CD4-positive, alpha-beta memory T cell (primary cell): ENCODE results near the gene WNT11. TPM values are rescaled to one million over a fixed set of nuclear protein-coding genes. Genes with fewer than 3 reads are reported as not detected.
"Not testable (repeated sequence)": the region's sequence is repeated elsewhere in the genome, so short reads cannot be mapped to it uniquely, and the experiment has no call there.

ENCODE experiments used
- CTCF ChIA-PET: fragments of 350-600 bp; sonication (Branson Sonifier 250); formaldehyde crosslinking; loops from one replicate; lab custom pipeline; 2021; ENCODE audit warnings: inconsistent platforms; ENCODE audit not compliant: partially characterized antibody; lab: Charles Lee
- POLR2A ChIA-PET: fragments of 350-600 bp; sonication (Branson Sonifier 250); formaldehyde crosslinking; loops from one replicate; lab custom pipeline; 2021; ENCODE audit not compliant: partially characterized antibody; lab: Charles Lee
- DNase-seq, 5 donors: peaks; one replicate each; pipeline versions ENCODE4 v3.0.0 to v3.0.0-alpha.2; 2020 to 2022; ENCODE audit warnings: mixed read lengths in 1 of 5
- H3K27ac ChIP-seq: one replicate; pipeline ENCODE4 v1.7.0; 2013; ENCODE audit warnings: low read depth, low read length
- H3K27me3 ChIP-seq: 2 replicates; pipeline ENCODE4 v1.7.0; 2013; ENCODE audit warnings: mild to moderate bottlenecking, low read length, moderate library complexity; ENCODE audit not compliant: insufficient read depth
- H3K36me3 ChIP-seq: 2 replicates; pipeline ENCODE4 v1.7.0; 2013; ENCODE audit warnings: mild to moderate bottlenecking, low read length, moderate library complexity; ENCODE audit not compliant: insufficient read depth
- H3K4me1 ChIP-seq: 2 replicates; pipeline ENCODE4 v1.7.0; 2013; ENCODE audit warnings: mild to moderate bottlenecking, low read length, moderate library complexity; ENCODE audit not compliant: insufficient read depth
- H3K4me3 ChIP-seq, 2 donors: one replicate each; pipeline ENCODE4 v1.7.0; 2013; ENCODE audit warnings: low read length in 2 of 2, mild to moderate bottlenecking in 1 of 2
- H3K9me3 ChIP-seq, 2 donors: one replicate each; pipeline ENCODE4 v1.7.0; 2013; ENCODE audit warnings: low read length in 2 of 2, control low read depth in 1 of 2; ENCODE audit not compliant: control insufficient read depth in 1 of 2
- H3K27ac Mint-ChIP-seq, 7 donors: one replicate each; pipeline ENCODE4 v1.8.0; 2020 to 2021; ENCODE audit warnings: mixed read lengths in 7 of 7, mild to moderate bottlenecking in 6 of 7, inconsistent platforms in 3 of 7, moderate library complexity in 3 of 7
- H3K27me3 Mint-ChIP-seq, 2 donors: one replicate each; pipeline ENCODE4 v1.8.0; 2020 to 2021; ENCODE audit warnings: mixed read lengths in 2 of 2
- H3K36me3 Mint-ChIP-seq, 2 donors: one replicate each; pipeline ENCODE4 v1.8.0; 2020 to 2021; ENCODE audit warnings: mixed read lengths in 2 of 2, inconsistent platforms in 1 of 2, mild to moderate bottlenecking in 1 of 2
- H3K4me1 Mint-ChIP-seq, 4 donors: one replicate each; pipeline ENCODE4 v1.8.0; 2020 to 2021; ENCODE audit warnings: mixed read lengths in 4 of 4, mild to moderate bottlenecking in 1 of 4
- H3K4me3 Mint-ChIP-seq, 8 donors: one replicate each; pipeline ENCODE4 v1.8.0; 2020 to 2021; ENCODE audit warnings: mixed read lengths in 8 of 8, mild to moderate bottlenecking in 7 of 8, moderate library complexity in 6 of 8, inconsistent platforms in 3 of 8
- H3K9me3 Mint-ChIP-seq, 8 donors: one replicate each; pipeline ENCODE4 v1.8.0; 2020 to 2021; ENCODE audit warnings: mixed read lengths in 8 of 8, mild to moderate bottlenecking in 5 of 8, inconsistent platforms in 3 of 8, moderate library complexity in 1 of 8
- intact Hi-C: fragments of 100-400 bp; cut with micrococcal nuclease; formaldehyde crosslinking; loops from one replicate; pipeline ENCODE4 v1.15.1; 2023
- polyA plus RNA-seq, 2 donors: library from polyadenylated mRNA; unstranded; fragments of 300-500 nt; fragmentation: Illumina TruSeq; gene quantifications; one replicate each; pipeline ENCODE4 v1.2.3, GENCODE V29; 2021
- total RNA-seq, 2 experiments: library from RNA; stranded (reverse); gene quantifications; one replicate each; pipeline ENCODE4 v1.2.3, GENCODE V29; 2021

WNT11 gene
- total and polyA plus RNA-seq, 4 experiments from 2014 or later: 0.16 to 0.93 TPM; not detected in 2

DNA sequence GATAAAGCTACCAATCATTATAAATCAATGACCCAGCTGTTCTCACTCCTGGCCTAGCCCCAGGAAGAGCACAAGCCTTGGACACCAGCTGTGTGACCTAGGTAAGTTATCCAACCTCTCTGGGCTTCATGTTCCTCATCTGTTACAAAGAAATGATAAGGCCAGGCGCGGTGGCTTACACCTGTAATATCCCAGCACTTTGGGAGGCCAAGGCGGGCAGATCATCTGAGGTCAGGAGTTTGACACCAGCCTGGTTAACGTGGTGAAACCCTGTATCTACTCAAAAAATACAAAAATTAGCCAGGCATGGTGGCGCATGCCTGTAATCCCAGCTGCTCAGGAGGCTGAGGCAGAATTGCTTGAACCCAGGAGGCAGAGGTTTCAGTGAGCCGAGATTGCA, 7.6 kb downstream of the WNT11 start:
- CTCF ChIA-PET: interaction anchor here (3.9 kb wide), 1 partner anchor 9 kb away, joined by 13 read pairs; no protein-coding TSS in a partner anchor
- H3K4me1 ChIP-seq, H3K27me3 Mint-ChIP-seq, H3K27ac ChIP-seq, H3K4me3 Mint-ChIP-seq, H3K27me3 ChIP-seq, H3K9me3 Mint-ChIP-seq, H3K36me3 ChIP-seq, H3K27ac Mint-ChIP-seq, H3K9me3 ChIP-seq, intact Hi-C loops, H3K36me3 Mint-ChIP-seq, H3K4me1 Mint-ChIP-seq, DNase-seq, POLR2A ChIA-PET, H3K4me3 ChIP-seq: not testable (repeated sequence)

DNA sequence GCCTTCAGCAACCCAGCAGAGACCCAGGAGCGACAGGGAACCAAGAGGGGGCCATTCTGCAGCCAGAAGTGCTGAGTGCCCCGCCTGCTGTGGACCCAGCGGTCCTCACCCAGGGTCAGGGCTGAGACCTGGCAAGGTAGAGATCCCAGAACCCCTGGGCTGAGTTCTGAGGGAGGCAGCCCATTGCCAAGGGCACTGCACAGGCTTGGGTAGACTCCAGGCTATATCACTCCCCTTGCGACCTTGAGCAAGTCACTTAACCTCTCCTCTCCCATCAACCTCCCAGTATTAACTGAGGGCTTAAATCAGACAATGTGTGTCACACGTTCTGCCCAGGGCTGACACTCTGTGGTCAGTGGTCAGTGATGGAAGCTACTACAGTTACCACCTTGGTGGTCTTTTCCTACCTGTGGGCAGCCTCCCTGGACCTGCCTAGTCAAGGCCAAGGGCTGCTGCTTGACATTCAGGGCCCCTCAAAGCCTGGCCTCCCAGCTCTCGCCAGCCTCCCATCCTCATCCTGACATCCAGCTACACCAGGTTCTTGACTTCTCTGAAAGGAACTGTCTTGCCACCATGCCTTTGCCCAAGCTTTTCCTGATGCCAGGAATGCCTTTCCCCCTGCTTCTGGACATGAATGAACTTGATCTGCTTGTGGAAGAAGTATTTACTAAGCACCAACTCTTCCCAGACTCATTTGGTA, 8.2 kb downstream of the WNT11 start:
- no peaks in the 10 kb centered on the region for H3K36me3 Mint-ChIP-seq
- no peaks in the 10 kb centered on the region for H3K9me3 ChIP-seq
- no peaks in the 10 kb centered on the region for H3K27me3 Mint-ChIP-seq
- no peaks in the 10 kb centered on the region for H3K9me3 Mint-ChIP-seq
- no peak overlapping the region for H3K27ac ChIP-seq
- H3K36me3 ChIP-seq: no peaks in the 10 kb centered on the region
- H3K4me1 Mint-ChIP-seq: no peaks in the 10 kb centered on the region
- intact Hi-C loops: no loop called here
- no peak for DNase-seq
- H3K4me1 ChIP-seq: no peaks in the 10 kb centered on the region
- peak overlapping the region in 1 of 7 donors; percentile 64 for H3K27ac Mint-ChIP-seq
- H3K27me3 ChIP-seq: no peaks in the 10 kb centered on the region
- no peak overlapping the region for H3K4me3 Mint-ChIP-seq
- no peak overlapping the region for H3K4me3 ChIP-seq
- ChIA-PET POLR2A (no interaction called here), CTCF (interaction anchor here (3.9 kb wide), 1 partner anchor 10 kb away, joined by 13 read pairs; no protein-coding TSS in a partner anchor)

DNA sequence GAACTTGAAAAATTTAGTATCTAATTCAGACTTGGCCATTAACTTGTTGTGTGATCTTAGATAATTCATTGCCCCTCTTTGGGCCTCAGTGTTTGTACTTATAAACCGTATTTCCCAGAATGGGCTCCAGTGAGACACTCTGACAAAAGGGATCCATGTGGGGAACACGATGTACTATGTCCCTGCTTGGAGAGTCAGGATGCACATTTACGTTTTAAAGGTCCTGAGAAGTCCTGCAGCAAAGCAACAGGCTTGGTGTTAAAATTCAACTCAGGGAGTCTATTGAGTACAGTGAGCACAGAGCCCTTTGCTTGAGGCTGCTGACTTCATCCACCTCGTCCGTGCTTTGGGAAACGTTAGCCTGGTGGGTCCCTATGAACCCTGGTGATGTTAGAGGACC, 9.0 kb downstream of the WNT11 start:
- Histone ChIP-seq H3K4me3 (no peak overlapping the region), H3K9me3 (no peaks in the 10 kb centered on the region), H3K36me3 (no peaks in the 10 kb centered on the region), H3K27ac (no peak overlapping the region), H3K4me1 (no peaks in the 10 kb centered on the region), H3K27me3 (no peaks in the 10 kb centered on the region)
- CTCF ChIA-PET: interaction anchor here (1.0 to 3.9 kb wide), 2 partner anchors 11 to 122 kb away, joined by 3 to 13 read pairs; no protein-coding TSS in a partner anchor
- no peak for DNase-seq
- no peak overlapping the region for H3K4me3 Mint-ChIP-seq
- H3K27ac Mint-ChIP-seq: no peak overlapping the region
- intact Hi-C loops: no loop called here
- POLR2A ChIA-PET: no interaction called here
- no peaks in the 10 kb centered on the region for H3K27me3 Mint-ChIP-seq
- no peaks in the 10 kb centered on the region for H3K9me3 Mint-ChIP-seq
- no peaks in the 10 kb centered on the region for H3K36me3 Mint-ChIP-seq
- no peaks in the 10 kb centered on the region for H3K4me1 Mint-ChIP-seq

DNA sequence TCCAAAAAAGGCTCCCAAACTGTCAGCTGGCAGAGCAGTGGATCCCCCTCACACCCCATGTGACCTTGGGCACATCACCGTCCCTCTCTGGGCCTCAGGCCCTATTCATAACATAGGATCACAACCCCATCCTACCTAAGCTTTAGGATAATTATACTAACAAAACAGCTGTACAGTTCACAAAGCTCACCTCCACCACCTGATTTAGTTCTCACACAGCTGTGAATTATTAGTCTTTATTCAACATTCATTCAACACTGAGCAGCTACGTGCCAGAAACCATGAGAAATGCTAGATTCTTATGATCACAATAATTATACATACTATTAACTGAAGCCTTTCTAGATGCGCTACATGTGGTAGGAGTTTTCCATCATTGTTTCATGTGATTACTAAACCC, 9.5 kb downstream of the WNT11 start:
- no peak overlapping the region for H3K27ac ChIP-seq
- DNase-seq: no peak
- Mint-ChIP-seq H3K27me3 (no peaks in the 10 kb centered on the region), H3K4me3 (no peak overlapping the region), H3K36me3 (no peaks in the 10 kb centered on the region), H3K9me3 (no peaks in the 10 kb centered on the region), H3K4me1 (no peaks in the 10 kb centered on the region), H3K27ac (no peak overlapping the region)
- H3K4me3 ChIP-seq: no peak overlapping the region
- H3K27me3 ChIP-seq: no peaks in the 10 kb centered on the region
- POLR2A ChIA-PET: no interaction called here
- no peaks in the 10 kb centered on the region for H3K4me1 ChIP-seq
- no peaks in the 10 kb centered on the region for H3K36me3 ChIP-seq
- CTCF ChIA-PET: interaction anchor here (1.0 to 3.9 kb wide), 2 partner anchors 11 to 122 kb away, joined by 3 to 13 read pairs; no protein-coding TSS in a partner anchor
- intact Hi-C loops: no loop called here
- no peaks in the 10 kb centered on the region for H3K9me3 ChIP-seq

DNA sequence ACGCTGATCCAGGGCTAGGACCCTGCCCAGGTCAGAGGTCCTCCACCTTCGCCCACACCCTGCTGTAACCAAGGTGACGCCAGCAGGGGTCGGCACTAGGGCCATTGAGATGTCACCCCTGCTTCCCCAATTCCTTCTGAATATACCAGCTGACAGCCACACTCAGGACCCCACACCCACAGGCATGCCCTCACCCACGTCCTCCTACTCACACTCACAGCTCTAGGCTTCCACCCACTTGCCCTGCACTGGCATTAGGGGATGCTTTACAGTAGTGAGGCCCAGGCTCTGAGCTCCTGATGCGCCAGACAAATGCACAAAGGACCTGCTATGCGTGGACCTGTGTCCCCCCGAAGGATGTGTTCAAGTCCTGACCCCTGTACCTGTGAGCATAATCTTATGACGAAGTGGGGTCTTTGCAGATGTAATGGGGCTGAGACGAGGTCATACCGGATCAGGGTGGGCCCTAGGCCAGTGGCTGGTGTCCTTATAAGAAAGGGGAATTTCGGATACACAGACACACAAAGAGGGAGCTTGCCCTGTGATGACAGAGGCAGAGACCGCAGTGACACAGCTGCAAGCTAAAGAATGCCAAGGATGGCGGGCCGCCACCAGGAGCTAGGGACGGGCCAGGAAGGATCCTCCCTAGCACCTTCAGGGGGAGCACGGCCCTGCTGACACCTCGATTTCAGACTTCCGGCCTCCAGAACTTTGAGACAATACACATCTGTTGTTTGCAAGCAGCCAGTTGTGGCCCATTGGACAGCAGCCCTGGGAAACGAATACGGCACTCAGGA, 11.2 kb downstream of the WNT11 start:
- H3K27me3 Mint-ChIP-seq: no peaks in the 10 kb centered on the region
- H3K4me3 ChIP-seq: no peak overlapping the region
- H3K4me1 Mint-ChIP-seq: no peaks in the 10 kb centered on the region
- H3K9me3 Mint-ChIP-seq: no peaks in the 10 kb centered on the region
- H3K36me3 ChIP-seq: no peaks in the 10 kb centered on the region
- no peaks in the 10 kb centered on the region for H3K27me3 ChIP-seq
- peak in 1 of 5 donors; percentile 20 for DNase-seq
- H3K9me3 ChIP-seq: no peaks in the 10 kb centered on the region
- no peaks in the 10 kb centered on the region for H3K4me1 ChIP-seq
- no peak overlapping the region for H3K27ac ChIP-seq
- POLR2A ChIA-PET: no interaction called here
- CTCF ChIA-PET: interaction anchor here (2.3 kb wide), 1 partner anchor 14 kb away, joined by 10 read pairs; no protein-coding TSS in a partner anchor
- H3K36me3 Mint-ChIP-seq: no peaks in the 10 kb centered on the region
- no peak overlapping the region for H3K27ac Mint-ChIP-seq
- intact Hi-C loops: no loop called here
- H3K4me3 Mint-ChIP-seq: no peak overlapping the region

DNA sequence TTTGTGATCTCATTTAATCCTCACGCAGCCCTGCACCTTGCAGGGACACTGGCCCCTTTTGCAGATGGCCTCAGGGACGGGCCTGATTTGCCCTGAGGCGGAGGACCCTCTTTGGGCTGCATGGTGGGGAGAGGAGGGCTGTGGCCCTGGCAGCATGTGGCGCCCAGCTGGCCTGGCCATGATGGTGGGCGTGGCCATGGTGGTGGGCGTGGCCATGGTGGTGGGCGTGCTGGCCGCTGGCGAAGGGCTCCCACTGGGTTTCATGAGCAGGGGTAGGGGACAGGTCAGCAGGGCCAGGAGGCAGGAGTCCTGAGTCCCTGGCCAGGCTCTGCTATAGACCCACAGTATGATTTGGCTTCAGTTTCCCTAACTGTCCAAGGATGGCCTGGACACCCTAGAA, 13.1 kb downstream of the WNT11 start:
- no peaks in the 10 kb centered on the region for H3K4me1 Mint-ChIP-seq

DNA sequence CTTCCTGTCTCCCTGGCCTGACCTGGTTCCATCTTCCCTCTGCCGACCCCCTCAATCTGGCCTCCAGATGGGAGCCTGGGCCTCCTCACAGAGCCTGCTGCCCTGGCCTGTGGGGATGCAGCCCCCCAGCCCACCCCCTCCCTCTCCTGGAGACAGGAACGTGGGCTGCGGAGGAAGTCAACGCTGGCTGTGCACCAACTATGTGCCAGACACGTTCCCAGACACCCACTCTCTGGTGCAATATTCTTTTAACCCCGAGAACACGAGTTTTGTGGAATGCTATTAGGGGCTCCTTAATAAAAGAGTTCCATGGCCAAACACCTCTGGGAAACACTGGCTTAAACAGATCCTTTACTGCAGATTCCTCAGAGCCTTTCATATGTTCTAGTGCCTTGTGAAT, 15.9 kb downstream of the WNT11 start:
- Mint-ChIP-seq H3K27me3 (no peaks in the 10 kb centered on the region), H3K9me3 (no peaks in the 10 kb centered on the region), H3K36me3 (no peaks in the 10 kb centered on the region), H3K4me1 (no peaks in the 10 kb centered on the region), H3K27ac (no peak overlapping the region), H3K4me3 (no peak overlapping the region)
- Histone ChIP-seq H3K27me3 (no peaks in the 10 kb centered on the region), H3K27ac (no peak overlapping the region), H3K4me1 (no peaks in the 10 kb centered on the region), H3K36me3 (no peaks in the 10 kb centered on the region), H3K9me3 (no peaks in the 10 kb centered on the region), H3K4me3 (no peak overlapping the region)
- CTCF ChIA-PET: interaction anchor here (1.7 kb wide), 1 partner anchor 21 kb away, joined by 4 read pairs; no protein-coding TSS in a partner anchor
- POLR2A ChIA-PET: no interaction called here
- peak in 1 of 5 donors; percentile 13 for DNase-seq
- intact Hi-C loops: no loop called here

More for the DNA sequence above, 13.1 kb downstream of the WNT11 start:
- H3K27ac ChIP-seq: no peak overlapping the region
- Mint-ChIP-seq H3K27ac (no peak overlapping the region), H3K36me3 (no peaks in the 10 kb centered on the region), H3K9me3 (no peaks in the 10 kb centered on the region), H3K27me3 (no peaks in the 10 kb centered on the region), H3K4me3 (no peak overlapping the region)
- no peaks in the 10 kb centered on the region for H3K36me3 ChIP-seq
- ChIA-PET POLR2A (no interaction called here), CTCF (interaction anchor here (0.6 to 2.3 kb wide), 2 partner anchors 15 to 1451 kb away, joined by 3 to 10 read pairs; no protein-coding TSS in a partner anchor)
- peak in 1 of 5 donors; percentile 29 for DNase-seq
- H3K4me3 ChIP-seq: no peak overlapping the region
- no peaks in the 10 kb centered on the region for H3K27me3 ChIP-seq
- intact Hi-C loops: no loop called here
- no peaks in the 10 kb centered on the region for H3K4me1 ChIP-seq
- H3K9me3 ChIP-seq: no peaks in the 10 kb centered on the region
